PFSK-1 (cell line): ENCODE data around the gene UGT1A6.

Experiments
- FOXP2 ChIP-seq: optimal IDR thresholded peaks from 2 replicates; pipeline ENCODE3; 2011; ENCODE audit warnings: borderline replicate concordance, control low read depth, inconsistent platforms; ENCODE audit not compliant: insufficient read depth; ENCODE audit errors: extremely low read length, extremely low read depth
- POLR2AphosphoS5 ChIP-seq: IDR thresholded peaks from 2 replicates; pipeline ENCODE4 v1.6.1; 2012; ENCODE audit warnings: low read depth, mild to moderate bottlenecking, control low read depth, low read length, moderate library complexity
- SIN3A ChIP-seq: IDR thresholded peaks from 2 replicates; pipeline ENCODE4 v1.6.1; 2012; ENCODE audit warnings: mild to moderate bottlenecking, low read length, moderate library complexity, borderline replicate concordance; ENCODE audit not compliant: insufficient read depth
- TAF1 ChIP-seq: IDR thresholded peaks from 2 replicates; pipeline ENCODE4 v1.6.1; 2012; ENCODE audit warnings: low read length, control low read depth, borderline replicate concordance; ENCODE audit not compliant: insufficient read depth
- TF ChIP-seq, protein P1 (sequence below), 2 experiments: IDR thresholded peaks; 2 replicates each; pipeline versions ENCODE4 v1.6.1 to v1.8.0; 2011 to 2012; ENCODE audit warnings: low read depth in 2 of 2, low read length in 2 of 2, control low read depth in 1 of 2, inconsistent platforms in 1 of 2, mild to moderate bottlenecking in 1 of 2, moderate library complexity in 1 of 2; ENCODE audit not compliant: insufficient read depth in 1 of 2

Gene UGT1A6

GRCh38 chr2:233818639-233819621 is 126.2 kb downstream of the UGT1A6 start:
- TF ChIP-seq FOXP2: no peak
- TF ChIP-seq SIN3A: no peak

DNA sequence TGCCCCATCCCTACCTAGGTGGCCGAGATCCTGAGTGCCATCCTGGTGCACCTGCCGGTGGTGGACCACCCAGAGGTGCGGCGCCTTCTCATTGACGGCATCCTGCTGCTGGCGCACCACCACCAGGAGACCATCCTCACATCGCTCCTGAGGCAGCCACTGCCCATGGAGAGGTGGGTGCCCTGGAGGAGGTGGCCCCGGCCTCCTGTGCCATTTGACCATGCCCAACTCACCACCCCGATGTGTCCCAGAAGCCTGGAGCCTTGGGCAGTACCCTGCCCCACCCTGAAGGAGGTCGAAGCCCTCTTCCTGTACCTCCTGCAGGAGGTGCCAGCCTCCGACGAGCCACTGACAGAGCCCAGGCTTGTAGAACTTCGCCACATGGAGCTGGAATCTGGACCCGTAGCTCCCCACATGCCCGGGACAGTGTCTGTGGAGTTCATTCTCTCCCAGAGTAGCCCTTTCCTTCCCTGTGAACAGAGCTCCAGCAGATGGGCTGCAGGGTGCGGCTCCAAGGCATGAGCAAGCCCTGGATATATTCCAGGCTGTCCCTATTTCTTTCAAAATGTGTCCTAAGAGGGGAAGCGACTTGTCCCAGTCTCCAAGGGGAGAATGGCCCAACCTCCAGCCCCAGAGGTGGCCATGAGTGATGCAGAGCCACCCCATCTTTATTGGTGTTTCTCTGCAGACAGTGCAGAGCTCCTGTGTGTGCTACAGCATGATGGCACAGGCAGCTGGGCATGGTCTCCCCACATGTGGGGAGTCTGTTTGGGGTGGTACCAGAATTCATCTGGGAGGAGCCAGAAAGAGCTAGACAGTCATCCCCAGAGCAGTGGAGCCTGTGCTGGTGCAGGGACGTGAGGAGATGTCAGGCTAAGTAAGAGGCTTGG is 127.4 kb downstream of the UGT1A6 start:
- TF ChIP-seq SIN3A: no peak
- TF ChIP-seq POLR2AphosphoS5: no peak
- TF ChIP-seq, protein P1, sequence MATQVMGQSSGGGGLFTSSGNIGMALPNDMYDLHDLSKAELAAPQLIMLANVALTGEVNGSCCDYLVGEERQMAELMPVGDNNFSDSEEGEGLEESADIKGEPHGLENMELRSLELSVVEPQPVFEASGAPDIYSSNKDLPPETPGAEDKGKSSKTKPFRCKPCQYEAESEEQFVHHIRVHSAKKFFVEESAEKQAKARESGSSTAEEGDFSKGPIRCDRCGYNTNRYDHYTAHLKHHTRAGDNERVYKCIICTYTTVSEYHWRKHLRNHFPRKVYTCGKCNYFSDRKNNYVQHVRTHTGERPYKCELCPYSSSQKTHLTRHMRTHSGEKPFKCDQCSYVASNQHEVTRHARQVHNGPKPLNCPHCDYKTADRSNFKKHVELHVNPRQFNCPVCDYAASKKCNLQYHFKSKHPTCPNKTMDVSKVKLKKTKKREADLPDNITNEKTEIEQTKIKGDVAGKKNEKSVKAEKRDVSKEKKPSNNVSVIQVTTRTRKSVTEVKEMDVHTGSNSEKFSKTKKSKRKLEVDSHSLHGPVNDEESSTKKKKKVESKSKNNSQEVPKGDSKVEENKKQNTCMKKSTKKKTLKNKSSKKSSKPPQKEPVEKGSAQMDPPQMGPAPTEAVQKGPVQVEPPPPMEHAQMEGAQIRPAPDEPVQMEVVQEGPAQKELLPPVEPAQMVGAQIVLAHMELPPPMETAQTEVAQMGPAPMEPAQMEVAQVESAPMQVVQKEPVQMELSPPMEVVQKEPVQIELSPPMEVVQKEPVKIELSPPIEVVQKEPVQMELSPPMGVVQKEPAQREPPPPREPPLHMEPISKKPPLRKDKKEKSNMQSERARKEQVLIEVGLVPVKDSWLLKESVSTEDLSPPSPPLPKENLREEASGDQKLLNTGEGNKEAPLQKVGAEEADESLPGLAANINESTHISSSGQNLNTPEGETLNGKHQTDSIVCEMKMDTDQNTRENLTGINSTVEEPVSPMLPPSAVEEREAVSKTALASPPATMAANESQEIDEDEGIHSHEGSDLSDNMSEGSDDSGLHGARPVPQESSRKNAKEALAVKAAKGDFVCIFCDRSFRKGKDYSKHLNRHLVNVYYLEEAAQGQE (IDR thresholded peaks at IDR 0.05; ENCODE audit: insufficient read depth in 1 of 2, low read depth in 2 of 2, low read length in 2 of 2): no peak
- TF ChIP-seq FOXP2: no peak
- TF ChIP-seq TAF1: no peak

- TF ChIP-seq TAF1 (no peak), FOXP2 (no peak), POLR2AphosphoS5 (no peak), SIN3A (no peak)
- TF ChIP-seq, protein P1 (IDR thresholded peaks at IDR 0.05; ENCODE audit: insufficient read depth in 1 of 2, low read depth in 2 of 2, low read length in 2 of 2): no peak
These were observed 128.1 kb downstream of the UGT1A6 start for GRCh38 chr2:233820774-233821105.

DNA sequence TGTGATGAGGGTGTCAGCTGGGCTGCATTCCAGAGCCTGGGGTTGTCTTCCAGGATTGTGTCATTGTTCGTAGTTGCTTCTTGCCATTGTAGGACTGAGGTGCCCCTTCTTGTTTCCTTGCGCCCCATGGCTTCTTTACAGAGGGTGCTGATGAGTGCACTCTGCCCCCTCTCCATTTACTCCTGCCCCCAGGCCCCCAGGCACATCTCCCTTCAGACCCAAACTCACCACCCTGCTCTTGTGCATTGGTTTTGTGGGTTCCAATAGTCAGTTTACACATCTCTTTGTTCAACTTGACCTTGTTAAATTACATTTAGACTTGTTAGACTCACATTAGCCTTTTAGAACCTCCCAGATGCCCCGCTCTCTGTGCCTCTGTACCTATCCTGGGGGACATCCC is 128.5 kb downstream of the UGT1A6 start:
- TF ChIP-seq, protein P1 (IDR thresholded peaks at IDR 0.05; ENCODE audit: insufficient read depth in 1 of 2, low read depth in 2 of 2, low read length in 2 of 2): no peak
- TF ChIP-seq SIN3A (no peak), POLR2AphosphoS5 (no peak), FOXP2 (no peak), TAF1 (no peak)

DNA sequence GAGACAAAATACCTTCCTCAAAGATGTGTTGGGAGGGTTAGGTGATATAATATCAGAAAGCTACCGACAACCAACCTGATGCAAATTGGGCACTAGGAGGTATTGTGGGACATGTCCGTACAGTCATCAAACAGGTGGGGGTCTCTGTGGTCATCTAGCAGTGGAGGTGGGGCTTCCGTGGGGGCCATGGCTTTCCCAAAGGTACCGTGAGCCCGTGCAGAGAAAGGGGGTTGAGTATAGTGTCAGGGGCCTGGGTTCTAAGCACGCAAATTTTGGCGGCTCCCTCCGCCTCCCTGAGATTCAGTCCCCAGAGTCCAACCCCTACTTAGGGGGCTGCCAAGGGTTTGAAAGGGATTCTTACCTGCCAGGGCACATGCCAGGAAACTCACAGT is 129.0 kb downstream of the UGT1A6 start:
- TF ChIP-seq SIN3A (no peak), FOXP2 (no peak), TAF1 (no peak), POLR2AphosphoS5 (no peak)
- TF ChIP-seq, protein P1 (IDR thresholded peaks at IDR 0.05; ENCODE audit: insufficient read depth in 1 of 2, low read depth in 2 of 2, low read length in 2 of 2): no peak
